Mucosa of descending colon (tissue), 3 donors: Measurements from ENCODE around the gene SYK. TPM values are rescaled to one million over a fixed set of nuclear protein-coding genes. Genes with fewer than 3 reads are reported as not detected.

Experiments
- ATAC-seq: fragments of 200-7000 bp; cut with Tn5 transposase; one replicate; pipeline ENCODE4 v1.9.1; 2020; ENCODE audit warnings: mild to moderate bottlenecking, moderate library complexity
- DNase-seq, 3 donors: peaks; one replicate each; pipeline ENCODE4 v3.0.0-alpha.2; 2020
- H3K36me3 ChIP-seq: fragments of 200-600 bp; one replicate; pipeline ENCODE4 v1.8.0; 2021; ENCODE audit warnings: low read depth, mild to moderate bottlenecking
- H3K4me1 ChIP-seq: fragments of 200-600 bp; one replicate; pipeline ENCODE4 v1.8.0; 2021; ENCODE audit warnings: low read depth, mild to moderate bottlenecking
- H3K4me3 ChIP-seq: fragments of 200-600 bp; one replicate; pipeline ENCODE4 v1.8.0; 2021; ENCODE audit warnings: mild to moderate bottlenecking
- H3K9me3 ChIP-seq: fragments of 200-600 bp; one replicate; pipeline ENCODE4 v1.8.0; 2021; ENCODE audit warnings: mild to moderate bottlenecking
- intact Hi-C, 2 donors: fragments of 100-400 bp; cut with DNase I in 1 of 2; cut with micrococcal nuclease in 1 of 2; formaldehyde crosslinking; loops; one replicate each; pipeline versions ENCODE4 v1.11.0 to v1.11.1; 2022; cut with DNase I, micrococcal nuclease
- total RNA-seq, 3 donors: library from RNA; stranded (reverse); fragmentation: NEBNext Ultra II Directional in 2 of 3; extraction: Animal tissue kit (Norgen Biotek cat#: 25700) in 2 of 3; gene quantifications; one replicate each; pipeline versions ENCODE4 v1.2.1 to v1.2.4, GENCODE V29; 2021 to 2023
- TF ChIP-seq, protein P1 (sequence below): fragments of 200-600 bp; IDR thresholded peaks from one replicate; pipeline ENCODE4 v1.8.0; 2022; ENCODE audit warnings: antibody characterized with exemption, mild to moderate bottlenecking
- donor health status: DM: no; HTN: no; CAD: no; lungs with moderate emphysema.
- donor health status: DM: no; HTN: no; CAD: no.
- donor health status: DM: no; HTN: yes; CAD: no.

SYK gene
- total RNA-seq, 3 donors from 2014 or later: 29.0 to 59.5 (median 43.4) TPM

DNA sequence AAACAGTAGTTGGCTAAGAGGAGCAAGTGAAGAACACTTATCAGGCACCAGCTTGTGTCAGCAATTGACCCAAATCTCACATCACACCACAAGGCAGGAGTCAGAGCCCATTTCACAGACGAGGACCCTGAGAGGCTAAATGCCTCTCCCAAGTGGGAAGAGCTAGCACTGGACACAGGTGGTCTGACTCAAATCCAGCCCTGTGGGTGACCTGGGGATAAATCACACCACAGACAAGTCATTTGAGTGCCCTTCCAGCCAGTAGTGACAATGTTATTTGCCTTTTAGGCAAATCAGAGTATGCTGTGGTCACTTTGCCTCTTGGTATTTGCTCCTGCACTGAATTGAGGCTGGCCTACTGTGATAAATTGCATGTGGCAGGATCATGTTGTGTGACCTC lies 138.7 kb downstream of the SYK start:
- Histone ChIP-seq H3K9me3 (no peaks in the 10 kb centered on the region), H3K4me3 (no peak overlapping the region), H3K4me1 (no peaks in the 10 kb centered on the region), H3K36me3 (no peaks in the 10 kb centered on the region)
- TF ChIP-seq, protein P1, sequence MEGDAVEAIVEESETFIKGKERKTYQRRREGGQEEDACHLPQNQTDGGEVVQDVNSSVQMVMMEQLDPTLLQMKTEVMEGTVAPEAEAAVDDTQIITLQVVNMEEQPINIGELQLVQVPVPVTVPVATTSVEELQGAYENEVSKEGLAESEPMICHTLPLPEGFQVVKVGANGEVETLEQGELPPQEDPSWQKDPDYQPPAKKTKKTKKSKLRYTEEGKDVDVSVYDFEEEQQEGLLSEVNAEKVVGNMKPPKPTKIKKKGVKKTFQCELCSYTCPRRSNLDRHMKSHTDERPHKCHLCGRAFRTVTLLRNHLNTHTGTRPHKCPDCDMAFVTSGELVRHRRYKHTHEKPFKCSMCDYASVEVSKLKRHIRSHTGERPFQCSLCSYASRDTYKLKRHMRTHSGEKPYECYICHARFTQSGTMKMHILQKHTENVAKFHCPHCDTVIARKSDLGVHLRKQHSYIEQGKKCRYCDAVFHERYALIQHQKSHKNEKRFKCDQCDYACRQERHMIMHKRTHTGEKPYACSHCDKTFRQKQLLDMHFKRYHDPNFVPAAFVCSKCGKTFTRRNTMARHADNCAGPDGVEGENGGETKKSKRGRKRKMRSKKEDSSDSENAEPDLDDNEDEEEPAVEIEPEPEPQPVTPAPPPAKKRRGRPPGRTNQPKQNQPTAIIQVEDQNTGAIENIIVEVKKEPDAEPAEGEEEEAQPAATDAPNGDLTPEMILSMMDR: no peak
- intact Hi-C loops: no loop called here
- ATAC-seq (no peak), DNase-seq (no peak)

DNA sequence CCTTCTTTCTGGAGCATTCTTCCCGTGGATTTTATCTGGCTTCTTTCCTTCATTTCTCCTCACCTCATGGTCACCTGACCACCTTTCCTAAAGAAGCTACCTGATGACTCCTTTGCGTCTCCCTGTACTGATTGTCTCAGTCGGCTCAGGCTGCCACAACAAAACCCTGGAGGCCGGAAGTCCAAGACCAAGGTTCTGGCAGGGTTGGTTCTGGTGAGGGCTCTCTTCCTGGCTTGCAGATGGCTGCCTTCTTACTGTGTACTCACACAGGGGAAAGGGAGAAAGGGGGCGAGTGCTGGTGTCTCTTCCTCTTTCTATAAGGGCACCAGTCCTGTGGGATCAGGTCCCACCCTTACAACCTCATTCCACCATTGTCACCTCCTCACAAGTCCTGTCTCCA lies 140.0 kb downstream of the SYK start:
- H3K9me3 ChIP-seq: no peaks in the 10 kb centered on the region
- TF ChIP-seq, protein P1: no peak

DNA sequence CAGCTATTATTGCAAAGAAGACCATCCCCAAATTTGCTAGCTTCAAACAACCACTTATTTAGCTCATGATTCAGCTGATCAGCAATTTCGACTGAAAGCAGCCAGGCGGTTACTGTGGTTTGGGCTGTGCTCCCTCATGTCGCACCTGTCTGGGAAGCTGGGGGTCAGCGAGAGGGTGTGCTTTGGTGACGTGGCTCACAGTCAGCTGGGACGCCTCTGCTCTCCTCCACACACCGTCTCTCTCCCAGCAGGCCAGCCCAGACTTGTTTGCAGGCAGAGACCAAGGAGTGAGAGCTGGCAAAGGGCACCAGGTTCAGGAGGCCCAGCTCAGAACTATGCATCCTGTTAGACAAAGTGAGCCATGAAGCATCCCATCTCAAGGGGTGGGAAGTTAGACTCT lies 140.9 kb downstream of the SYK start:
- Histone ChIP-seq H3K4me1 (no peaks in the 10 kb centered on the region), H3K4me3 (no peak overlapping the region), H3K36me3 (no peaks in the 10 kb centered on the region), H3K9me3 (no peaks in the 10 kb centered on the region)
- intact Hi-C loops: no loop called here
- DNase-seq (no peak), ATAC-seq (peak; percentile 54)
- TF ChIP-seq, protein P1: no peak

More for the DNA sequence above, 140.0 kb downstream of the SYK start:
- H3K36me3 ChIP-seq: no peaks in the 10 kb centered on the region
- no peak overlapping the region for H3K4me3 ChIP-seq
- ATAC-seq (no peak), DNase-seq (no peak)
- no peaks in the 10 kb centered on the region for H3K4me1 ChIP-seq
- intact Hi-C loops: no loop called here

DNA sequence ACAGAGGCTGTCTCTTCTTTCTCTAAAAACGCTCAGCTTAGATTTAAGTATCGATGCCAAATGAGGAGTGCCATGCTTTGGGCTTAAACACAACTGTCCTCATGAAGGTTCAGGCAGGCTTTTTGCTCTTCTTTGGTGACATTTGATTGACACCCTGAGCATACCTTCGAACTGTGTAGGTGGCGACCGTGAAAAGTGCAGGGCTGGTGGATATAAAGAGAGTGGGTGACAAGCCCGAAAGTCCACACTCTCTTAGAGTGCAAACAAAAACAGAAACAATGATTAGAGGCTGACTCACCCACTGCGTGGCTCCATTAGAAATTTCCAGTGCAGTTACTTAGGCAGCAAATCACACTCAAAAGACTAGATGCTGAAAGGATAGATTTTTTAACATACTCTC lies 141.7 kb downstream of the SYK start:
- no peak for DNase-seq
- no peak for ATAC-seq
- Histone ChIP-seq H3K4me3 (no peak overlapping the region), H3K4me1 (no peaks in the 10 kb centered on the region), H3K36me3 (no peaks in the 10 kb centered on the region), H3K9me3 (no peaks in the 10 kb centered on the region)
- TF ChIP-seq, protein P1: no peak
- intact Hi-C loops: no loop called here

DNA sequence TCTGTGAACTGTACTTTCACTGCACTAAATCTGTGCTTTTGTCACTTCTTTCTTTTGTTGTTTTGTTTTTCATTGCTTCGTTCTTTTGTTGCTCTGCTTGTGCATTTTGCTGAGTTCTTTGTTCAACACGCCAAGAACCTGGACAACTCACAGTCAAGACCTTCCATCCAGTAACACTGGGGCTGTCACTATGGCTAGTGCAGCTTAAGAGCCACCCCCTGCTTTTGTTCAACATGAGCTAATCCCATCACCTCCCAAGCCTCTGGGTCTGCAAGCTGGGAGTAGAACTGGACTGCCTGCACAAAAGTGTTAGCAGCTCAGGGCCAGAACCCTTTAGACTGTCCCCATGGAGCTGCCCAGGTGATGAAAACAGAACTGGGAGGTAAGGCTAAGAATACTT lies 143.7 kb downstream of the SYK start:
- no peaks in the 10 kb centered on the region for H3K36me3 ChIP-seq
- DNase-seq (no peak), ATAC-seq (no peak)
- H3K4me1 ChIP-seq: peaks cover 4% of the 10 kb centered on the region
- no peaks in the 10 kb centered on the region for H3K9me3 ChIP-seq
- TF ChIP-seq, protein P1: no peak
- intact Hi-C loops: no loop called here
- no peak overlapping the region for H3K4me3 ChIP-seq

DNA sequence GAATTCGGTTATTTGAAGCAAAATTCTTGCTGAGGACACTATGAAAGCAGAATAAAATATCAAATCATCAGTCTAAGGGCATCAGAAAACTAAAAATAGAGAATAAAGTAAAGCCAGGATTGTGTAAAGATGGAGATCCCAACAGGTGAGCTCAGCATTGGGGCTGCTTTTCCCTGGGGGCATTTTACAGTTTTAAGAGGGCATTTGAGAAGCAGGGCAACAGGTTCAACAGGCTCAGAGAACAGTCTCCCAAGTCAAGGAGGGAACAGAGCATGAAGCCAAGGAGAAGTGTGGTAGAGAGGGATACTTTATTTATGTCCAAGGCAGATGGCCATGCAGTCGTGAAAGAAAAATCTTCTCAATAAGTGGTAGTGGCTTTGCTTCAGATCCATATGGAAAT lies 145.4 kb downstream of the SYK start:
- DNase-seq: no peak
- peaks cover 4% of the 10 kb centered on the region for H3K4me1 ChIP-seq
- ATAC-seq: no peak
- intact Hi-C loops: no loop called here
- H3K4me3 ChIP-seq: no peak overlapping the region
- H3K36me3 ChIP-seq: no peaks in the 10 kb centered on the region
- H3K9me3 ChIP-seq: no peaks in the 10 kb centered on the region
- TF ChIP-seq, protein P1: no peak
